ENCODE data around the gene HOXA6.
A peak's percentile ranks its signal among the peaks of the same experiment; 100 is the strongest.

Gene HOXA6

GRCh38 chr7:27102581-27103442 is 44.8 kb downstream of the HOXA6 start, which contains the start of gene HOXA2:
HOXA2 (minus strand) TSS chr7:27102683; CDS start chr7:27102500, 183 bp downstream.
- FAIRE-seq, result no peak
- DNase-seq (ENCODE audit: insufficient read length, low spot score), result no peak
- TF ChIP-seq POLR2A (IDR thresholded peaks at IDR 0.05; ENCODE audit: low read depth, low read length), result no peak

GRCh38 chr7:27101957-27102580 is 45.5 kb downstream of the HOXA6 start:
- DNase-seq (ENCODE audit: insufficient read length, low spot score) (no peak), FAIRE-seq (no peak)
- no peak for TF ChIP-seq POLR2A (IDR thresholded peaks at IDR 0.05; ENCODE audit: low read depth, low read length)

DNA sequence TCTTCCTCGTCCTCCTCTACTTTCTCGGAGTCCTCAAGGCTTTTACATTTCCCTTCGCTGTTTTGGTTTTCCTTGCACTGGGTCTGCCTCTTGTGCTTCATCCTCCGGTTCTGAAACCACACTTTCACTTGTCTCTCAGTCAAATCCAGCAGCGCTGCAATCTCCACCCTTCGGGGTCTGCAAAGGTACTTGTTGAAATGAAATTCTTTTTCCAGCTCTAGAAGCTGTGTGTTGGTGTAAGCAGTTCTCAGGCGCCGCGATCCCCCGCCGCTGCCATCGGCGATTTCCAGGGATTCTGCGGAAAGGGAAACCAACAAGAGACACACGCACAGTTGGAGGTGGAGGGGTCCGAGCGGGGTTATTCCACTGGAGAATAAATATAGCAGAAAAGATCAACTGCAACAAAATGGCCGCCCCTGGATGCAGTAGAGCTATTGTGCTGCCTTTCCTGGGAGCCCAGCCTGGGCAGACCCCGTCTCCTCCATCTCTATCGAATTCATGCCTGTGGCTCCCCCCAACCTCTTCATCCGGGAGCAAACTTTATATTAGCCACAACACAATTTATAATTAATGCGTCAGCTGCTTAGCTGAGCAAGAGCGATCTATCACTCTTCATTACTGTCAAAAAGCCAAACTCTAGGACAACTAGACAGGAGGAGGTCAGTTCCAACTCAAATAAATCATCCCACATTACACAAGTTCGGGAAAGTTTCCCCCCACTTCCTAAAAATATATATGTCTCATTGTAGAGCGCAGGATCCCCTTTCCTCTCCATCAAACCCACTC is 46.2 kb downstream of the HOXA6 start:
- no peak for TF ChIP-seq POLR2A (IDR thresholded peaks at IDR 0.05; ENCODE audit: low read depth, low read length)
- DNase-seq (ENCODE audit: insufficient read length, low spot score) (no peak), FAIRE-seq (no peak)

DNA sequence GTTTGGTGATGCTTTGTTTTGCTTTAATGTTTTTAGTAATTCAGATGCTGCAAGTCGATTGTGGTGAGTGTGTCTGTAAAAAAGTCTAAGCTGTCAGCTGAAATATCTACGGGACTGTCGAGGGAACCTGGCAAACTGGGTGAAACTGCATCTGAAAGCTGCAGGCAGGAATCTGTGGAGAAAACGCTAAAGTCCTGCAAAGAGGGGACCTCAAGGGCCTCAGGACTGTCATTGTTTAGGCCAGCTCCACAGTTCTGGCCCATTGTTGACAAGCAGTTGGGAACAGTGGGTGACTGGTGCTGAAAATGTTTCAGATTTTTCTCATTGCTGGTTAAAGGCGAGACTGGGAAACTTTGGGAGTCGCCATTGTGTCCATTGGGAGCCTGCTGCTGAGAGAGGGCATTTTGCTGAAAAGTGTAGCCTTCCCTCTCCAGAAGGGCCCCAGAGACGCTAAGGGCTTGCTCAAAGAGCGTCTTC is 46.8 kb downstream of the HOXA6 start:
- DNase-seq (ENCODE audit: insufficient read length, low spot score) (no peak), FAIRE-seq (no peak)
- TF ChIP-seq POLR2A (IDR thresholded peaks at IDR 0.05; ENCODE audit: low read depth, low read length), result no peak

DNA sequence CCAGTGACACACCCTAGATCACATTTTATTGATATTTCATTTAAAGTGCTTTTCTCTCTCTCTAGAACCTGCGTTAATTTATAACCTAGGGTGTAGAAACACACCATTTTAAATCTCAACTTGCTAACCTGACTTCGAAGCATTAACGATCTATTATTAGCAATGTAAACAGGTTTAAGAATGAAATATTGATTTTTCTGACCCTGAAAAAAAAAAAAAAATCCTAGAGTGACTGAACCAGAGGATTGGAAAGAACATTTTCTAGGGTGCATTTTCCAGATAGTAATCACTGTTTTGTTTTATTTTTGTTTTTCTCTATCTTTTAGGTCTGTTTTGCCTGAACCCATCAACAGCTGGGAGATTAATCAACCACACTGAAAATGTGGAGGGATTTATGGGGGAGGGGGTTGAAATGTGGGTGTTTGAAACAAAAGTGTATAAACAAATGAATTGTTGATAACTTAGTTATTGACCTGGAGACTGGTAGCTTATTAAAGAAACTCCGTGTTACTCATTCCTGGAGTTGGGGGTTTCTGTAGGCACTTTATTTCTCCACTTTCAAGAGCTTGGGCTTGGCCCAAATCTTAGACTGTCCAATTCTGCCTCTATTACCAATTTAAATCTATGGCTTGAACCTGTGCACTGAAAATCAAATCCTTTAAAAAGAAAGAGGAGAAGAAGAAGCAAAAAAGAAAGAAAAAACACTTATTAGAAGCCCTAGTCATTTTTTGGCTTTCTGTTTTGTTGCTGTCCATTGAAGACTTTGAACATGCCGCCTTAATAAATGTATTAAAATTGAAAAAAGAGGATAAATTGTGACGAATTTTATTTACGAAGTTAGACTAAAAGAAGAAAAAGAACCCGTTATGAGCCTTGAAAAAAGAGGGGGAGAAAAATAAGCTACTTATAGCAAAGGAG is 47.9 kb downstream of the HOXA6 start:
- no peak for FAIRE-seq
- TF ChIP-seq POLR2A (IDR thresholded peaks at IDR 0.05; ENCODE audit: low read depth, low read length), result no peak
- no peak for DNase-seq (ENCODE audit: insufficient read length, low spot score)

- FAIRE-seq (no peak), DNase-seq (ENCODE audit: insufficient read length, low spot score) (no peak)
- no peak for TF ChIP-seq POLR2A (IDR thresholded peaks at IDR 0.05; ENCODE audit: low read depth, low read length)
Observed at GRCh38 chr7:27098578-27099451, 48.8 kb downstream of the HOXA6 start.

DNA sequence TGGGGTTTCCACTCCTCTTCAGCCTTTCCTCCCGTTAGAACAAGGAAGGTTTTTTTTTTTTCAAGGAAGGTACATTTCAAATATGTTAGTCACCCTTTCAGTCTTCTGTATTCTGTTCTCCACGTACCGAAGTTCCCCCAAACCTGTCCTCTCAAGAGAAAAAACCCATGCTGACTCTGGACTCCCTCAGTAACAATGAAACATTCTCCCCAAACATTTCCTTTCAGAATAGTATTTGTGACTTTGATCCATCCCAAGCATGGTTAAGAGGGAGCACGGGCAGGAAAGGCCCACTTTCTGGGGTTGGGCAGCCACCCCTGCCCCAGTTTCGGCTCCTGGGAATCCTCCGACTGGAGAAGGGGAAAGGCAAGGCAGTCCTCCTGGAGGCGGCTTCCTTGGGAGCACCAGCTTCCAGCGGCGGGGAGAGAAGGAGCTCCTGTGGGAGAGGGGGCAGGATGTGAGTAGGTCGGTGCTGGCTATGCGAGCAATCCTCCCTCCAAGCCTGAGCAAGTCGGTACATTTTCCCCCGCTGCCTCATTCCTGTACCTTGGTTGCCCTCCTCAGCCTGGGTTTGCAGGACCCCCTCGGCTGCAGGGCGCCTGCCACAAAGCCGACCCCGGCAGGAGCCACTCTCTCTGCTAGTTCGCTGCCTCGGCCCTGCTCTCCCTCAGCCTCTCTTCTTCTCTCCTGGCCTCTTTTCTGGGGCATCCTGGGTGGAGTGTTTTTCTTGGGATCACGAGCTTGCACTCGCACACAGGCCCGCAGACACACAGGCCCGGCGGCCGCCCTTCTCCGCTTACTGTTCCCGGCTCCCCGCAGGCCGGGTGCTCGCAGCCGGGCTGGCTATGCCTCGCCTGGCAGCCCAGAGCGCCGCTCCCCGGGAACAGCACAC is 49.6 kb downstream of the HOXA6 start:
- TF ChIP-seq POLR2A (IDR thresholded peaks at IDR 0.05; ENCODE audit: low read depth, low read length), result no peak
- no peak for DNase-seq (ENCODE audit: insufficient read length, low spot score)
- no peak for FAIRE-seq

DNA sequence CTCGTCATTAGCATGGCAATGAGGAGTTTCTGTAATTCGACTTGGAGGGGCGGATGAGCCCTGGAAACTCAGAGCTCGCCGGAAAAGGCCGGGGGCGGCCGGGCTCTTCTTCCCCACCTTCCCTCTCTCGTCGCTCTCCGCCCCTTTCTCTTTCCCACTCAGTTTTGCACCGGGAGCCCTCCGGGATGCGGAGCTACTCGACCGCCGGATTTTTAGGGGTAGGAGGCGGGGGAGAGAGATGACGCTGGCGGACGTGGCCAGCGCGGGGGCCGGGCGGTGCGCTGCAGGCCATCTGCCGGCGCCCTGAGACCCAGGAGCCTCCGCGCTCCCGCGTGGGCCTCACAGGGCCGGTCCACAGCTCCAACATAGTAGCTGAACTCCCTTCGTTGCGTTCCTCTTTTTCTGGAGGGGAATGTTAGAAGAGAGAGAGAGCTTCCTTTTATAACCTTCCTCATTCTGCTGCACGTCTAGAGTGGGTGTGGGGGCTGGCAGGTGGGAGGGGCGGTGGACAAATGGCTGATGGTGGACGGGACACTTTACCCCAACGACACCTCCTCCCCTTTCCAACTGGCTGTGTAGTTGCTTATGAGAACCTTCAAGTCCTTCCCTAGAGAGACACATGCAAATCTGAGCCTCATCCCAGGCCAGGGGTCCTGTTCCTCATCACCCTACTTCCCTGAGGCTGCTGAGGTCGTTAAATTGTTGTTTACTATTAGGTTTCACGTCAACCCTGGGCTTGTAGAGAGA is 50.6 kb downstream of the HOXA6 start:
- TF ChIP-seq POLR2A (IDR thresholded peaks at IDR 0.05; ENCODE audit: low read depth, low read length), result peak; percentile 32; the same call in 1 of the 2 replicates
- FAIRE-seq (no peak), DNase-seq (ENCODE audit: insufficient read length, low spot score) (no peak)

DNA sequence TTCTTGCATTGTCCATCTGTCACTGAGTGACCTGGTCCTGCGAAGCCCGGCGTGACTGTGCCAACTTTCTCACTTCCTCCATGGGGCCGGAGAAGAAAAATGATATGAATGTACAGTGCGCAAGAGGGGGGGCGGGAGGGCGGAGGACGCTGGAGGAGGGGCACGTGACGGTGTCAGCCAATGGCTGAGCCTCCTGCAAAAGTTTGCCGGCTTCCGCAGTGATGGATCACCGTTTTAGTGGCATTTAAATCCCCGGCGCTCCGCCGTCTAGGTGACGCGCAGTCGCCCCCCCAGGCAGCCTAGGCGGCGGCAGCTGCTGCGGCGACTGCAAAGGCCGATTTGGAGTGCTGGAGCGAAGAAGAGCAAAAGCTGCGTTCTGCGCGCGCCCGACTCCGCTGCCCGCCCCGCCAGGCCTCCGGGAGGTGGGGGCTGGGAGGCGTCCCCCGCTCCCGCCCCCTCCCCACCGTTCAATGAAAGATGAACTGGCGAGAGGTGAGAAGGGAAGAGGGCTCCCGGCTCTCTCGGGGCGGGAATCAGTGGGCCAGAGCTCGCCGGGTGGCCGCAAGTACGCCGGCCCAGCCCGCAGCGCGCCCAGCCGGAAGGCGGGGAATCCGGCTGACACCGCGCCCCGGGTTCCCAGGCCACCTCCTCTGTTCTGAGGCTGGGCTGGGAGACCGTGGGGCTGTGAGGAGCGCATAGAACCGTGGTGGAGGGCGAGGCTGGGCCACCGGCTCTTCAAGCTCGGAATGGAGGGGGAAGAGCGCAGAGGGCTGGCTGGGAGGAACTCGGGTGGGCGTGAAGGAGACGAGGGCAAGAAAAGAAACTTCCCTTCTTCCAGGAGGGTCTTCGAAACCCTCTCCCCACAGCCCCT is 51.4 kb downstream of the HOXA6 start, which contains the start of gene HOXA1:
HOXA1 (minus strand) TSS at position 104 of the 871 bp plus-strand sequence; CDS start at position 16, 88 bp downstream.
- peak; percentile 95 for TF ChIP-seq POLR2A (IDR thresholded peaks at IDR 0.05; ENCODE audit: low read depth, low read length)
- DNase-seq (ENCODE audit: insufficient read length, low spot score) (peak; percentile 100), FAIRE-seq (peak; percentile 53)

All from H54 (cell line).